Measurements from ENCODE around the gene PIEZO2. TPM values are rescaled to one million over a fixed set of nuclear protein-coding genes. Genes with fewer than 3 reads are reported as not detected.

Gene PIEZO2
- polyA plus RNA-seq, 1 donor from 2014 or later = 0.30 TPM

DNA sequence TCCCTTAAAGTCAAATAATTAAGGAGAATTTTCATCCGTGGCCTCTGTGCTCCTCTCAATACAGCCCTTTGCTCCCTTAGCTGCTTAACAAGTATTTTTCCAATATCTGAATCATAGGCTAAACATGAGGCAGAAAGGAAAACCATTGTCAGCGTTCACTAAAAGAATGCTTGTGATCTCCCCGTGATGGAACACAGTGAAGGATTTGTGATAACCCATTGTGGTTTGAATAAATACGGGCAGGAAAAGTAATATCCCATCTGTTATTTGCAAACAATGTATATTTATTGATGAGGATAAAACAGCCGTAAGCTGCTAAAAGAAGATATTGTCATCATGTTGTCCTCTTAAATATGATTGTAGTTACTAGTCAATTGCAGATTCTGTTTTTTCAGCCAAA, 365.4 kb downstream of the PIEZO2 start:
- no peaks in the 10 kb centered on the region for H3K9me3 ChIP-seq (ENCODE audit: low read length)
- H3K9ac ChIP-seq (ENCODE audit: low read length) = no peak overlapping the region
- H4K20me1 ChIP-seq (ENCODE audit: insufficient read depth) = no peaks in the 10 kb centered on the region
- H3K4me3 ChIP-seq (ENCODE audit: low read length) = no peak overlapping the region
- no peaks in the 10 kb centered on the region for H3K79me2 ChIP-seq (replicated peaks; ENCODE audit: insufficient read depth, low read length)
- no peak overlapping the region for H3K4me2 ChIP-seq (ENCODE audit: low read length)
- no peaks in the 10 kb centered on the region for H3K36me3 ChIP-seq (ENCODE audit: insufficient read depth, low read length)
- no peak for TF ChIP-seq POLR2AphosphoS5 (IDR thresholded peaks at IDR 0.05)
- no peak for TF ChIP-seq SMC3 (conservative IDR thresholded peaks at IDR 0.05; ENCODE audit: poor library complexity)
- TF ChIP-seq, protein P1, sequence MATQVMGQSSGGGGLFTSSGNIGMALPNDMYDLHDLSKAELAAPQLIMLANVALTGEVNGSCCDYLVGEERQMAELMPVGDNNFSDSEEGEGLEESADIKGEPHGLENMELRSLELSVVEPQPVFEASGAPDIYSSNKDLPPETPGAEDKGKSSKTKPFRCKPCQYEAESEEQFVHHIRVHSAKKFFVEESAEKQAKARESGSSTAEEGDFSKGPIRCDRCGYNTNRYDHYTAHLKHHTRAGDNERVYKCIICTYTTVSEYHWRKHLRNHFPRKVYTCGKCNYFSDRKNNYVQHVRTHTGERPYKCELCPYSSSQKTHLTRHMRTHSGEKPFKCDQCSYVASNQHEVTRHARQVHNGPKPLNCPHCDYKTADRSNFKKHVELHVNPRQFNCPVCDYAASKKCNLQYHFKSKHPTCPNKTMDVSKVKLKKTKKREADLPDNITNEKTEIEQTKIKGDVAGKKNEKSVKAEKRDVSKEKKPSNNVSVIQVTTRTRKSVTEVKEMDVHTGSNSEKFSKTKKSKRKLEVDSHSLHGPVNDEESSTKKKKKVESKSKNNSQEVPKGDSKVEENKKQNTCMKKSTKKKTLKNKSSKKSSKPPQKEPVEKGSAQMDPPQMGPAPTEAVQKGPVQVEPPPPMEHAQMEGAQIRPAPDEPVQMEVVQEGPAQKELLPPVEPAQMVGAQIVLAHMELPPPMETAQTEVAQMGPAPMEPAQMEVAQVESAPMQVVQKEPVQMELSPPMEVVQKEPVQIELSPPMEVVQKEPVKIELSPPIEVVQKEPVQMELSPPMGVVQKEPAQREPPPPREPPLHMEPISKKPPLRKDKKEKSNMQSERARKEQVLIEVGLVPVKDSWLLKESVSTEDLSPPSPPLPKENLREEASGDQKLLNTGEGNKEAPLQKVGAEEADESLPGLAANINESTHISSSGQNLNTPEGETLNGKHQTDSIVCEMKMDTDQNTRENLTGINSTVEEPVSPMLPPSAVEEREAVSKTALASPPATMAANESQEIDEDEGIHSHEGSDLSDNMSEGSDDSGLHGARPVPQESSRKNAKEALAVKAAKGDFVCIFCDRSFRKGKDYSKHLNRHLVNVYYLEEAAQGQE (IDR thresholded peaks at IDR 0.05; ENCODE audit: borderline replicate concordance) = no peak
- TF ChIP-seq EP300 (conservative IDR thresholded peaks at IDR 0.05; ENCODE audit: poor library complexity, severe bottlenecking) = no peak
- TF ChIP-seq, protein P2, sequence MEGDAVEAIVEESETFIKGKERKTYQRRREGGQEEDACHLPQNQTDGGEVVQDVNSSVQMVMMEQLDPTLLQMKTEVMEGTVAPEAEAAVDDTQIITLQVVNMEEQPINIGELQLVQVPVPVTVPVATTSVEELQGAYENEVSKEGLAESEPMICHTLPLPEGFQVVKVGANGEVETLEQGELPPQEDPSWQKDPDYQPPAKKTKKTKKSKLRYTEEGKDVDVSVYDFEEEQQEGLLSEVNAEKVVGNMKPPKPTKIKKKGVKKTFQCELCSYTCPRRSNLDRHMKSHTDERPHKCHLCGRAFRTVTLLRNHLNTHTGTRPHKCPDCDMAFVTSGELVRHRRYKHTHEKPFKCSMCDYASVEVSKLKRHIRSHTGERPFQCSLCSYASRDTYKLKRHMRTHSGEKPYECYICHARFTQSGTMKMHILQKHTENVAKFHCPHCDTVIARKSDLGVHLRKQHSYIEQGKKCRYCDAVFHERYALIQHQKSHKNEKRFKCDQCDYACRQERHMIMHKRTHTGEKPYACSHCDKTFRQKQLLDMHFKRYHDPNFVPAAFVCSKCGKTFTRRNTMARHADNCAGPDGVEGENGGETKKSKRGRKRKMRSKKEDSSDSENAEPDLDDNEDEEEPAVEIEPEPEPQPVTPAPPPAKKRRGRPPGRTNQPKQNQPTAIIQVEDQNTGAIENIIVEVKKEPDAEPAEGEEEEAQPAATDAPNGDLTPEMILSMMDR (IDR thresholded peaks at IDR 0.05; ENCODE audit: poor library complexity, severe bottlenecking) = no peak
- TF ChIP-seq TAF1 (IDR thresholded peaks at IDR 0.05; ENCODE audit: low read depth) = no peak
- no peak for TF ChIP-seq MXI1 (conservative IDR thresholded peaks at IDR 0.05; ENCODE audit: poor library complexity, severe bottlenecking)
- no peak for TF ChIP-seq EZH2 (IDR thresholded peaks at IDR 0.05; ENCODE audit: borderline replicate concordance, insufficient read depth, low read length, poor library complexity, severe bottlenecking)
- no peak for TF ChIP-seq RAD21 (conservative IDR thresholded peaks at IDR 0.05)
- no peaks in the 10 kb centered on the region for H3F3A ChIP-seq (ENCODE audit: insufficient read depth, low read length, poor library complexity, severe bottlenecking)
- H2AFZ ChIP-seq (ENCODE audit: low read depth, low read length) = no peak overlapping the region
- no peaks in the 10 kb centered on the region for H3K27me3 ChIP-seq (ENCODE audit: insufficient read depth, low read depth, low read length)
- no peaks in the 10 kb centered on the region for H3K9me2 ChIP-seq (ENCODE audit: insufficient read depth, low read length)
- no peak overlapping the region for H3K27ac ChIP-seq (ENCODE audit: low read length)

DNA sequence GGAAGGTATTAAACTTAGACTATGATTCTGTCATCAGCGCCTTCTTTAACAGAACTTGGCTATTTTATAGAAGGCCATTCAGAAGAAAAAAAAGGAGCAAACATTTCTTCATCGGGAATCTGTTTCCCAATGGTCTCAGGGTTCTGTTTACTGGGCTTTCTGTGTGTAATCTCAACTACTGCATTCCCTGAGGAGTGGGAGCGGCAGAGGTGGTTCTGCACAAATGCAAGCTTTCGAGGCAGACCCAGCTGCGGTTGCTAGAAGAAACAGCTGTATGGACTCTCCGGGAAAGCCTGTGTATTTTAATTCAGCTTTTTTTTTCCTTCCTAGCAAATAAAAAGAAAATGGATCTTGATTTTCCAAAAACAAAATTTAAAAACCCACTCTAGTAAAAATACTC, 372.9 kb downstream of the PIEZO2 start:
- H3K27me3 ChIP-seq (ENCODE audit: insufficient read depth, low read depth, low read length) = no peaks in the 10 kb centered on the region
- H3K36me3 ChIP-seq (ENCODE audit: insufficient read depth, low read length) = no peaks in the 10 kb centered on the region
- no peak overlapping the region for H3K9ac ChIP-seq (ENCODE audit: low read length)
- no peak for TF ChIP-seq POLR2AphosphoS5 (IDR thresholded peaks at IDR 0.05)
- H3F3A ChIP-seq (ENCODE audit: insufficient read depth, low read length, poor library complexity, severe bottlenecking) = no peaks in the 10 kb centered on the region
- H3K9me3 ChIP-seq (ENCODE audit: low read length) = no peaks in the 10 kb centered on the region
- H3K27ac ChIP-seq (ENCODE audit: low read length) = no peak overlapping the region
- H3K79me2 ChIP-seq (replicated peaks; ENCODE audit: insufficient read depth, low read length) = no peaks in the 10 kb centered on the region
- H4K20me1 ChIP-seq (ENCODE audit: insufficient read depth) = no peaks in the 10 kb centered on the region
- H3K4me2 ChIP-seq (ENCODE audit: low read length) = no peak overlapping the region
- no peak overlapping the region for H2AFZ ChIP-seq (ENCODE audit: low read depth, low read length)
- no peaks in the 10 kb centered on the region for H3K9me2 ChIP-seq (ENCODE audit: insufficient read depth, low read length)
- no peak overlapping the region for H3K4me3 ChIP-seq (ENCODE audit: low read length)

DNA sequence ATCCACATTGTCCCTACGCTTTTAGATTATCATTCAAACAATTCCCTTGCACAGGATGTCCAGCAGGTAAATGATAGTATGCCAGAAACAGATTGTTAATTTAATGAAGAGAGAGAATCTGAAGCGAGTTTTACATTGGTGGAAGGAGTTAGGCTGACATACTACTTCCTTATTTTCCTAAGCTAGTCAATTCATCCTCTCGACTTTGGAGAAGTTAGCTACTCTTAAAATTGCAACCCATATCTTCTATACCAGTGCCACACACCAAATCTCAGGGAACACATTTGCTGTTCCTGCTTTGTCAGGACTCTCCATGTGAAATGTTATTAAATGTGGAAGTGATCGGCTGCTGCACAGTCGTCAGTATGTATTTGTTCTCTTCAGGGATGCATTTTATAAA, 374.3 kb downstream of the PIEZO2 start:
- Histone ChIP-seq H3K9me2 (ENCODE audit: insufficient read depth, low read length) (no peaks in the 10 kb centered on the region), H3K9me3 (ENCODE audit: low read length) (no peaks in the 10 kb centered on the region), H3K4me2 (ENCODE audit: low read length) (no peak overlapping the region), H3K36me3 (ENCODE audit: insufficient read depth, low read length) (no peaks in the 10 kb centered on the region), H2AFZ (ENCODE audit: low read depth, low read length) (no peak overlapping the region), H3K79me2 (replicated peaks; ENCODE audit: insufficient read depth, low read length) (no peaks in the 10 kb centered on the region), H4K20me1 (ENCODE audit: insufficient read depth) (no peaks in the 10 kb centered on the region), H3K9ac (ENCODE audit: low read length) (no peak overlapping the region), H3K27me3 (ENCODE audit: insufficient read depth, low read depth, low read length) (no peaks in the 10 kb centered on the region), H3K27ac (ENCODE audit: low read length) (no peak overlapping the region), H3F3A (ENCODE audit: insufficient read depth, low read length, poor library complexity, severe bottlenecking) (no peaks in the 10 kb centered on the region), H3K4me3 (ENCODE audit: low read length) (no peak overlapping the region)
- TF ChIP-seq RAD21 (conservative IDR thresholded peaks at IDR 0.05) = no peak
